ENCODE measurements around the gene SLC9B2. TPM values are rescaled to one million over a fixed set of nuclear protein-coding genes. Genes with fewer than 3 reads are reported as not detected.
A peak's percentile ranks its signal among the peaks of the same experiment; 100 is the strongest.

SLC9B2 gene
- total RNA-seq, 1 donor from 2014 or later, result 5.8 TPM

GRCh38 chr4:103021120-103021519 lies 55.4 kb downstream of the SLC9B2 start:
- peaks cover 15% of the 10 kb centered on the region for H3K4me1 Mint-ChIP-seq (ENCODE audit: unreplicated experiment)
- no peak for TF ChIP-seq CTCF (IDR thresholded peaks at IDR 0.05; ENCODE audit: unreplicated experiment)
- H3K9me3 Mint-ChIP-seq (ENCODE audit: unreplicated experiment), result no peaks in the 10 kb centered on the region
- H3K27ac Mint-ChIP-seq (ENCODE audit: unreplicated experiment), result no peak overlapping the region
- no peaks in the 10 kb centered on the region for H3K36me3 Mint-ChIP-seq (ENCODE audit: low read depth, unreplicated experiment)
- H3K27me3 Mint-ChIP-seq (ENCODE audit: unreplicated experiment), result peaks cover 2% of the 10 kb centered on the region
- DNase-seq (ENCODE audit: low spot score), result no peak
- H3K4me3 Mint-ChIP-seq (ENCODE audit: unreplicated experiment), result no peak overlapping the region

GRCh38 chr4:103019308-103020124 lies 57.0 kb downstream of the SLC9B2 start, which contains the start of gene SLC9B1:
SLC9B1 (minus strand) TSS chr4:103019705; CDS start chr4:102991711, 27,994 bp downstream.
- Mint-ChIP-seq H3K27ac (ENCODE audit: unreplicated experiment) (peak within 1 kb of the TSS; percentile 88), H3K27me3 (ENCODE audit: unreplicated experiment) (peaks cover 2% of the 10 kb centered on the region), H3K4me1 (ENCODE audit: unreplicated experiment) (peaks cover 15% of the 10 kb centered on the region), H3K9me3 (ENCODE audit: unreplicated experiment) (no peaks in the 10 kb centered on the region), H3K4me3 (ENCODE audit: unreplicated experiment) (peak within 1 kb of the TSS; percentile 91), H3K36me3 (ENCODE audit: low read depth, unreplicated experiment) (no peaks in the 10 kb centered on the region)
- no peak for TF ChIP-seq CTCF (IDR thresholded peaks at IDR 0.05; ENCODE audit: unreplicated experiment)
- DNase-seq (ENCODE audit: low spot score), result peak; percentile 88

GRCh38 chr4:103018391-103019307 lies 57.9 kb downstream of the SLC9B2 start:
- H3K36me3 Mint-ChIP-seq (ENCODE audit: low read depth, unreplicated experiment), result no peaks in the 10 kb centered on the region
- peaks cover 15% of the 10 kb centered on the region for H3K4me1 Mint-ChIP-seq (ENCODE audit: unreplicated experiment)
- no peak for DNase-seq (ENCODE audit: low spot score)
- peak overlapping the region; percentile 88 for H3K27ac Mint-ChIP-seq (ENCODE audit: unreplicated experiment)
- H3K27me3 Mint-ChIP-seq (ENCODE audit: unreplicated experiment), result no peaks in the 10 kb centered on the region
- TF ChIP-seq CTCF (IDR thresholded peaks at IDR 0.05; ENCODE audit: unreplicated experiment), result no peak
- H3K9me3 Mint-ChIP-seq (ENCODE audit: unreplicated experiment), result no peaks in the 10 kb centered on the region
- H3K4me3 Mint-ChIP-seq (ENCODE audit: unreplicated experiment), result peak overlapping the region; percentile 91

GRCh38 chr4:103012551-103012950 lies 64.0 kb downstream of the SLC9B2 start:
- H3K4me3 Mint-ChIP-seq (ENCODE audit: unreplicated experiment), result no peak overlapping the region
- H3K27me3 Mint-ChIP-seq (ENCODE audit: unreplicated experiment), result peaks cover 4% of the 10 kb centered on the region
- no peaks in the 10 kb centered on the region for H3K4me1 Mint-ChIP-seq (ENCODE audit: unreplicated experiment)
- no peaks in the 10 kb centered on the region for H3K9me3 Mint-ChIP-seq (ENCODE audit: unreplicated experiment)
- no peak for DNase-seq (ENCODE audit: low spot score)
- no peak for TF ChIP-seq CTCF (IDR thresholded peaks at IDR 0.05; ENCODE audit: unreplicated experiment)
- no peak overlapping the region for H3K27ac Mint-ChIP-seq (ENCODE audit: unreplicated experiment)
- H3K36me3 Mint-ChIP-seq (ENCODE audit: low read depth, unreplicated experiment), result no peaks in the 10 kb centered on the region
